WI38 (cell line): Measurements from ENCODE around the gene TMEM134.
A peak's percentile ranks its signal among the peaks of the same experiment; 100 is the strongest.
"Not testable (repeated sequence)": the region's sequence is repeated elsewhere in the genome, so short reads cannot be mapped to it uniquely, and the experiment has no call there.

Source experiments
- H3K4me3 ChIP-seq: 2 replicates; pipeline ENCODE4 v1.5.1; 2011; ENCODE audit warnings: low read depth, mild to moderate bottlenecking, control low read depth, low read length
- CTCF ChIP-seq: IDR thresholded peaks from 2 replicates; pipeline ENCODE4 v1.5.1; 2012; ENCODE audit warnings: low read depth, mild to moderate bottlenecking, control low read depth, low read length

The TMEM134 gene

GRCh38 chr11:67468759-67469507, at the start of gene TMEM134:
Gene TMEM134, minus strand, starts transcription at chr11:67469251. Its CDS starts 59 bp downstream, at chr11:67469192.
- H3K4me3 ChIP-seq: peak within 1 kb of the TSS; percentile 81
- 0 out of 2 replicates have a peak, but pooled peaks have one; percentile 4 for TF ChIP-seq CTCF

- no peak for TF ChIP-seq CTCF
- no peak overlapping the region for H3K4me3 ChIP-seq
Observed at GRCh38 chr11:67517784-67518552, 48.9 kb upstream of the TMEM134 start.

- no peak for TF ChIP-seq CTCF
- H3K4me3 ChIP-seq: no peak overlapping the region
Observed at GRCh38 chr11:67516806-67517205, 47.8 kb upstream of the TMEM134 start.

- H3K4me3 ChIP-seq: no peak overlapping the region
- no peak for TF ChIP-seq CTCF
Observed at GRCh38 chr11:67514116-67514515, 45.1 kb upstream of the TMEM134 start.

- H3K4me3 ChIP-seq: not testable (repeated sequence)
Observed at GRCh38 chr11:67511558-67511957, 42.5 kb upstream of the TMEM134 start.

GRCh38 chr11:67510023-67510345, 40.9 kb upstream of the TMEM134 start:
- H3K4me3 ChIP-seq: no peak overlapping the region
- no peak for TF ChIP-seq CTCF

GRCh38 chr11:67508486-67509121, 39.6 kb upstream of the TMEM134 start:
- no peak for TF ChIP-seq CTCF
- peak overlapping the region; percentile 82 for H3K4me3 ChIP-seq
